HEK293 (cell line): ENCODE measurements around the gene OTOS.

Experiments used
- CTCF ChIA-PET: fragments of 350-600 bp; formaldehyde crosslinking; extraction: SDS; loops from one replicate; lab custom pipeline; 2021; ENCODE audit warnings: antibody characterized with exemption; lab: Yijun Ruan, JAX
- POLR2A ChIA-PET: fragments of 300-600 bp; formaldehyde crosslinking; extraction: SDS; loops from one replicate; lab custom pipeline; 2020; ENCODE audit warnings: antibody characterized with exemption, inconsistent platforms; lab: Yijun Ruan, JAX
- H3K27ac ChIP-seq: fragments of 200-500 bp; sonication (Bioruptor generic); 2 replicates; pipeline ENCODE4 v1.5.1; 2014; ENCODE audit warnings: low read depth, low read length, control low read depth, inconsistent platforms; ENCODE audit errors: extremely low read depth
- H3K36me3 ChIP-seq, 2 experiments: fragments of 200-500 bp in 1 of 2; sonication (Bioruptor generic) in 1 of 2; 1 replicate in 1 of 2; 2 replicates in 1 of 2; pipeline ENCODE4 v1.5.1; 2014 to 2017; ENCODE audit warnings: inconsistent platforms in 2 of 2, low read length in 2 of 2; ENCODE audit not compliant: control insufficient read depth in 2 of 2, insufficient read depth in 1 of 2
- H3K4me1 ChIP-seq: fragments of 200-500 bp; sonication (Bioruptor generic); 2 replicates; pipeline ENCODE4 v1.5.1; 2014; ENCODE audit warnings: mild to moderate bottlenecking, low read length, inconsistent platforms; ENCODE audit not compliant: control insufficient read depth, insufficient read depth
- H3K4me3 ChIP-seq: 2 replicates; pipeline ENCODE4 v1.5.1; 2011; ENCODE audit warnings: low read depth, mild to moderate bottlenecking, control low read depth, low read length, moderate library complexity
- H3K9me3 ChIP-seq: fragments of 200-500 bp; sonication (Bioruptor generic); 2 replicates; pipeline ENCODE4 v1.5.1; 2014; ENCODE audit warnings: low read depth, low read length, inconsistent platforms; ENCODE audit not compliant: control insufficient read depth, insufficient read depth
- HOXC10 ChIP-seq: sonication (generic); formaldehyde crosslinking; IDR thresholded peaks from 2 replicates; pipeline ENCODE4 v1.8.1; 2023; ENCODE audit warnings: mild to moderate bottlenecking, missing genetic modification reagents
- MZF1 ChIP-seq: fragments of 450-650 bp; formaldehyde crosslinking; IDR thresholded peaks from 2 replicates; pipeline ENCODE4 v1.5.1; 2017; ENCODE audit warnings: missing biosample characterization, missing genetic modification characterization, borderline replicate concordance
- REPIN1 ChIP-seq: fragments of 450-650 bp; formaldehyde crosslinking; IDR thresholded peaks from 2 replicates; pipeline ENCODE4 v1.5.1; 2017; ENCODE audit warnings: missing biosample characterization, missing genetic modification characterization, low read depth
- TCF7L2 ChIP-seq: IDR thresholded peaks from 2 replicates; pipeline ENCODE4 v1.6.1; 2011; ENCODE audit warnings: low read depth, mild to moderate bottlenecking, inconsistent platforms, low read length, moderate library complexity, borderline replicate concordance
- YY1 ChIP-seq: fragments of 450-650 bp; formaldehyde crosslinking; IDR thresholded peaks from 2 replicates; pipeline ENCODE4 v1.5.1; 2018; ENCODE audit warnings: missing biosample characterization, missing genetic modification characterization
- ZBTB20 ChIP-seq: fragments of 450-650 bp; formaldehyde crosslinking; IDR thresholded peaks from 2 replicates; pipeline ENCODE4 v1.5.1; 2016; ENCODE audit warnings: missing biosample characterization, missing genetic modification characterization
- ZFP37 ChIP-seq: fragments of 450-650 bp; formaldehyde crosslinking; IDR thresholded peaks from 2 replicates; pipeline ENCODE4 v1.5.1; 2016; ENCODE audit warnings: missing biosample characterization, missing genetic modification characterization
- ZNF114 ChIP-seq: fragments of 450-650 bp; formaldehyde crosslinking; IDR thresholded peaks from 2 replicates; pipeline ENCODE4 v1.5.0; 2017; ENCODE audit warnings: missing biosample characterization, missing genetic modification characterization
- ZNF140 ChIP-seq: fragments of 450-650 bp; formaldehyde crosslinking; IDR thresholded peaks from 2 replicates; pipeline ENCODE4 v1.5.1; 2016; ENCODE audit warnings: missing biosample characterization, missing genetic modification characterization
- ZNF155 ChIP-seq: fragments of 450-650 bp; formaldehyde crosslinking; IDR thresholded peaks from 2 replicates; pipeline ENCODE4 v1.5.1; 2016; ENCODE audit warnings: missing biosample characterization, missing genetic modification characterization
- ZNF202 ChIP-seq: fragments of 450-650 bp; formaldehyde crosslinking; IDR thresholded peaks from 2 replicates; pipeline ENCODE4 v1.5.1; 2016; ENCODE audit warnings: missing biosample characterization, missing genetic modification characterization, borderline replicate concordance
- ZNF302 ChIP-seq: fragments of 450-650 bp; formaldehyde crosslinking; IDR thresholded peaks from 2 replicates; pipeline ENCODE4 v1.5.1; 2016; ENCODE audit warnings: missing biosample characterization, missing genetic modification characterization, low read depth
- ZNF335 ChIP-seq: fragments of 450-650 bp; formaldehyde crosslinking; conservative IDR thresholded peaks from 2 replicates; pipeline ENCODE4 v1.5.1; 2016; ENCODE audit warnings: missing biosample characterization, missing genetic modification characterization
- ZNF366 ChIP-seq: fragments of 450-650 bp; formaldehyde crosslinking; conservative IDR thresholded peaks from 2 replicates; pipeline ENCODE4 v1.5.1; 2016; ENCODE audit warnings: missing biosample characterization, missing genetic modification characterization
- ZNF473 ChIP-seq: fragments of 450-650 bp; formaldehyde crosslinking; IDR thresholded peaks from 2 replicates; pipeline ENCODE4 v1.5.1; 2017; ENCODE audit warnings: missing biosample characterization, missing genetic modification characterization
- ZNF626 ChIP-seq: fragments of 450-650 bp; sonication (Bioruptor Pico); formaldehyde crosslinking; IDR thresholded peaks from 2 replicates; pipeline ENCODE4 v1.5.1; 2018; ENCODE audit warnings: missing biosample characterization, missing genetic modification characterization, inconsistent platforms
- ZNF664 ChIP-seq: fragments of 450-650 bp; formaldehyde crosslinking; IDR thresholded peaks from 2 replicates; pipeline ENCODE4 v1.5.1; 2016; ENCODE audit warnings: missing biosample characterization, missing genetic modification characterization
- ZNF701 ChIP-seq: fragments of 450-650 bp; formaldehyde crosslinking; IDR thresholded peaks from 2 replicates; pipeline ENCODE4 v1.5.1; 2016; ENCODE audit warnings: missing biosample characterization, missing genetic modification characterization
- TF ChIP-seq, protein P1 (sequence below): fragments of 450-650 bp; formaldehyde crosslinking; IDR thresholded peaks from 2 replicates; pipeline ENCODE4 v1.5.1; 2016; ENCODE audit warnings: missing biosample characterization, missing genetic modification characterization, borderline replicate concordance
- TF ChIP-seq, protein P2 (sequence below): fragments of 450-650 bp; formaldehyde crosslinking; IDR thresholded peaks from 2 replicates; pipeline ENCODE4 v1.5.1; 2016; ENCODE audit warnings: missing biosample characterization, missing genetic modification characterization
- TF ChIP-seq, protein P3 (sequence below): fragments of 450-650 bp; formaldehyde crosslinking; IDR thresholded peaks from 2 replicates; pipeline ENCODE4 v1.5.1; 2016; ENCODE audit warnings: missing biosample characterization, missing genetic modification characterization
- TF ChIP-seq, protein P4 (sequence below): fragments of 450-650 bp; formaldehyde crosslinking; IDR thresholded peaks from 2 replicates; pipeline ENCODE4 v1.5.1; 2016; ENCODE audit warnings: missing biosample characterization, missing genetic modification characterization
- TF ChIP-seq, protein P5 (sequence below): fragments of 450-650 bp; formaldehyde crosslinking; IDR thresholded peaks from 2 replicates; pipeline ENCODE4 v1.5.1; 2017; ENCODE audit warnings: missing biosample characterization, missing genetic modification characterization

OTOS gene

DNA sequence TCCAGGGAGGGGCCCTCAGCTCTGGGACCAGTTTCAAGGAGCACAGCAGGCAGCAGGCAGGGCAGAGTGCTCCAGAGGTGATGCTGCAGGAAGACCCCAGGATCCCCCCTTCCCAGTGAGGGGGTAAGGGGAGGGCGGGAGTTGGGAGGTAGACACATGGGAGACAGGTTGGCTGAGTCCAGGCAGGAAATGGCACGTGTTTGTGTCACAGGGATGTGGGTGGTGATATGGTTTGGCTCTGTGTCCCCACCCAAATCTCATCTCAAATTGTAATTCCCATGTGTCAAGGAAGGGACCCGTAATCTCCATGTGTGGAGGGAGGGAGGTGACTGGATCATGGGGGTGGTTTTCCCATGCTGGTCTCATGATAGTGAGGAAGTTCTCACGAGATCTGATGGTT is 25.2 kb upstream of the OTOS start:
- H3K9me3 ChIP-seq: no peaks in the 10 kb centered on the region
- TF ChIP-seq MZF1 (tag by site-specific recombination): no peak
- no peak for TF ChIP-seq ZBTB20 (tag by site-specific recombination)
- TF ChIP-seq ZNF473: no peak
- TF ChIP-seq ZNF114 (tag by site-specific recombination): no peak
- no peak for TF ChIP-seq TCF7L2
- TF ChIP-seq ZNF302 (tag by site-specific recombination): no peak
- TF ChIP-seq ZNF626 (tag by site-specific recombination): no peak
- TF ChIP-seq REPIN1 (tag by site-specific recombination): no peak
- TF ChIP-seq, protein P1, sequence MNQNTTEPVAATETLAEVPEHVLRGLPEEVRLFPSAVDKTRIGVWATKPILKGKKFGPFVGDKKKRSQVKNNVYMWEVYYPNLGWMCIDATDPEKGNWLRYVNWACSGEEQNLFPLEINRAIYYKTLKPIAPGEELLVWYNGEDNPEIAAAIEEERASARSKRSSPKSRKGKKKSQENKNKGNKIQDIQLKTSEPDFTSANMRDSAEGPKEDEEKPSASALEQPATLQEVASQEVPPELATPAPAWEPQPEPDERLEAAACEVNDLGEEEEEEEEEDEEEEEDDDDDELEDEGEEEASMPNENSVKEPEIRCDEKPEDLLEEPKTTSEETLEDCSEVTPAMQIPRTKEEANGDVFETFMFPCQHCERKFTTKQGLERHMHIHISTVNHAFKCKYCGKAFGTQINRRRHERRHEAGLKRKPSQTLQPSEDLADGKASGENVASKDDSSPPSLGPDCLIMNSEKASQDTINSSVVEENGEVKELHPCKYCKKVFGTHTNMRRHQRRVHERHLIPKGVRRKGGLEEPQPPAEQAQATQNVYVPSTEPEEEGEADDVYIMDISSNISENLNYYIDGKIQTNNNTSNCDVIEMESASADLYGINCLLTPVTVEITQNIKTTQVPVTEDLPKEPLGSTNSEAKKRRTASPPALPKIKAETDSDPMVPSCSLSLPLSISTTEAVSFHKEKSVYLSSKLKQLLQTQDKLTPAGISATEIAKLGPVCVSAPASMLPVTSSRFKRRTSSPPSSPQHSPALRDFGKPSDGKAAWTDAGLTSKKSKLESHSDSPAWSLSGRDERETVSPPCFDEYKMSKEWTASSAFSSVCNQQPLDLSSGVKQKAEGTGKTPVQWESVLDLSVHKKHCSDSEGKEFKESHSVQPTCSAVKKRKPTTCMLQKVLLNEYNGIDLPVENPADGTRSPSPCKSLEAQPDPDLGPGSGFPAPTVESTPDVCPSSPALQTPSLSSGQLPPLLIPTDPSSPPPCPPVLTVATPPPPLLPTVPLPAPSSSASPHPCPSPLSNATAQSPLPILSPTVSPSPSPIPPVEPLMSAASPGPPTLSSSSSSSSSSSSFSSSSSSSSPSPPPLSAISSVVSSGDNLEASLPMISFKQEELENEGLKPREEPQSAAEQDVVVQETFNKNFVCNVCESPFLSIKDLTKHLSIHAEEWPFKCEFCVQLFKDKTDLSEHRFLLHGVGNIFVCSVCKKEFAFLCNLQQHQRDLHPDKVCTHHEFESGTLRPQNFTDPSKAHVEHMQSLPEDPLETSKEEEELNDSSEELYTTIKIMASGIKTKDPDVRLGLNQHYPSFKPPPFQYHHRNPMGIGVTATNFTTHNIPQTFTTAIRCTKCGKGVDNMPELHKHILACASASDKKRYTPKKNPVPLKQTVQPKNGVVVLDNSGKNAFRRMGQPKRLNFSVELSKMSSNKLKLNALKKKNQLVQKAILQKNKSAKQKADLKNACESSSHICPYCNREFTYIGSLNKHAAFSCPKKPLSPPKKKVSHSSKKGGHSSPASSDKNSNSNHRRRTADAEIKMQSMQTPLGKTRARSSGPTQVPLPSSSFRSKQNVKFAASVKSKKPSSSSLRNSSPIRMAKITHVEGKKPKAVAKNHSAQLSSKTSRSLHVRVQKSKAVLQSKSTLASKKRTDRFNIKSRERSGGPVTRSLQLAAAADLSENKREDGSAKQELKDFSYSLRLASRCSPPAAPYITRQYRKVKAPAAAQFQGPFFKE: no peak
- TF ChIP-seq, protein P2, sequence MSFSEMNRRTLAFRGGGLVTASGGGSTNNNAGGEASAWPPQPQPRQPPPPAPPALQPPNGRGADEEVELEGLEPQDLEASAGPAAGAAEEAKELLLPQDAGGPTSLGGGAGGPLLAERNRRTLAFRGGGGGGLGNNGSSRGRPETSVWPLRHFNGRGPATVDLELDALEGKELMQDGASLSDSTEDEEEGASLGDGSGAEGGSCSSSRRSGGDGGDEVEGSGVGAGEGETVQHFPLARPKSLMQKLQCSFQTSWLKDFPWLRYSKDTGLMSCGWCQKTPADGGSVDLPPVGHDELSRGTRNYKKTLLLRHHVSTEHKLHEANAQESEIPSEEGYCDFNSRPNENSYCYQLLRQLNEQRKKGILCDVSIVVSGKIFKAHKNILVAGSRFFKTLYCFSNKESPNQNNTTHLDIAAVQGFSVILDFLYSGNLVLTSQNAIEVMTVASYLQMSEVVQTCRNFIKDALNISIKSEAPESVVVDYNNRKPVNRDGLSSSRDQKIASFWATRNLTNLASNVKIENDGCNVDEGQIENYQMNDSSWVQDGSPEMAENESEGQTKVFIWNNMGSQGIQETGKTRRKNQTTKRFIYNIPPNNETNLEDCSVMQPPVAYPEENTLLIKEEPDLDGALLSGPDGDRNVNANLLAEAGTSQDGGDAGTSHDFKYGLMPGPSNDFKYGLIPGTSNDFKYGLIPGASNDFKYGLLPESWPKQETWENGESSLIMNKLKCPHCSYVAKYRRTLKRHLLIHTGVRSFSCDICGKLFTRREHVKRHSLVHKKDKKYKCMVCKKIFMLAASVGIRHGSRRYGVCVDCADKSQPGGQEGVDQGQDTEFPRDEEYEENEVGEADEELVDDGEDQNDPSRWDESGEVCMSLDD (tag by site-specific recombination): no peak
- no peak for TF ChIP-seq ZNF701 (tag by site-specific recombination)
- H3K36me3 ChIP-seq: no peaks in the 10 kb centered on the region
- H3K4me1 ChIP-seq: peaks cover 5% of the 10 kb centered on the region
- POLR2A ChIA-PET: no interaction called here
- H3K4me3 ChIP-seq: no peak overlapping the region
- H3K27ac ChIP-seq: no peak overlapping the region
- CTCF ChIA-PET: no interaction called here

DNA sequence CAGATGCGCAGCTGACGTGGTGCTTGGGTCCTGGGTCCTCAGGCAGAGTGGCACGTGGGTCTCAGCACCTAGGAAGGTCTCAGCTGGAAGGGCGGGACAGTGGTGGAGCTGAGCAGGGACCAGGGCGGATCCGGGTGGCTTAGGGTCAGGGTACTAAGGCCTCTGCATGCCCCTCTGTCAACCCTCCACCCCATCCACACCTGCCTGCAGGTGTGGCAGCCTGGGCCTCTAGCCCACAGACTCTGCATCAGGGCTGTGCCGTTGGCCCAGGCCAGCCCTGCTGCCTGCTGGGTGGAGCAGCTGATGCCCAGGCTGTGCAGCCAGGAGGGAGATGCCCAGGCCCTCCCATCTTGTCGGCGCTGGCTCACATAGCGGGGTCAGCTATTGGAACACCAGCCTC is 24.6 kb upstream of the OTOS start:
- no peaks in the 10 kb centered on the region for H3K9me3 ChIP-seq
- H3K4me3 ChIP-seq: no peak overlapping the region
- ChIA-PET CTCF (no interaction called here), POLR2A (interaction anchor here (0.5 kb wide), 1 partner anchor 139 kb away, joined by 3 read pairs; no protein-coding TSS in a partner anchor)
- H3K36me3 ChIP-seq: no peaks in the 10 kb centered on the region
- no peak overlapping the region for H3K27ac ChIP-seq
- H3K4me1 ChIP-seq: peaks cover under 1% of the 10 kb centered on the region; the same call in 1 of the 2 replicates
- TF ChIP-seq ZFP37 (tag by site-specific recombination) (no peak), ZNF140 (tag by site-specific recombination) (no peak), ZNF335 (tag by site-specific recombination) (no peak), ZNF202 (tag by site-specific recombination) (no peak), YY1 (tag by site-specific recombination) (no peak), ZNF664 (no peak), ZNF155 (tag by site-specific recombination) (no peak), HOXC10 (CRISPR knock-in tag) (no peak), ZNF366 (no peak)
- TF ChIP-seq, protein P3, sequence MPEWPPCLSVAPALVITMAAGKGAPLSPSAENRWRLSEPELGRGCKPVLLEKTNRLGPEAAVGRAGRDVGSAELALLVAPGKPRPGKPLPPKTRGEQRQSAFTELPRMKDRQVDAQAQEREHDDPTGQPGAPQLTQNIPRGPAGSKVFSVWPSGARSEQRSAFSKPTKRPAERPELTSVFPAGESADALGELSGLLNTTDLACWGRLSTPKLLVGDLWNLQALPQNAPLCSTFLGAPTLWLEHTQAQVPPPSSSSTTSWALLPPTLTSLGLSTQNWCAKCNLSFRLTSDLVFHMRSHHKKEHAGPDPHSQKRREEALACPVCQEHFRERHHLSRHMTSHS: no peak
- TF ChIP-seq, protein P4, sequence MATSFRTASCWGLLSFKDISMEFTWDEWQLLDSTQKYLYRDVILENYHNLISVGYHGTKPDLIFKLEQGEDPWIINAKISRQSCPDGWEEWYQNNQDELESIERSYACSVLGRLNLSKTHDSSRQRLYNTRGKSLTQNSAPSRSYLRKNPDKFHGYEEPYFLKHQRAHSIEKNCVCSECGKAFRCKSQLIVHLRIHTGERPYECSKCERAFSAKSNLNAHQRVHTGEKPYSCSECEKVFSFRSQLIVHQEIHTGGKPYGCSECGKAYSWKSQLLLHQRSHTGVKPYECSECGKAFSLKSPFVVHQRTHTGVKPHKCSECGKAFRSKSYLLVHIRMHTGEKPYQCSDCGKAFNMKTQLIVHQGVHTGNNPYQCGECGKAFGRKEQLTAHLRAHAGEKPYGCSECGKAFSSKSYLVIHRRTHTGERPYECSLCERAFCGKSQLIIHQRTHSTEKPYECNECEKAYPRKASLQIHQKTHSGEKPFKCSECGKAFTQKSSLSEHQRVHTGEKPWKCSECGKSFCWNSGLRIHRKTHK (tag by site-specific recombination): no peak
- TF ChIP-seq, protein P5, sequence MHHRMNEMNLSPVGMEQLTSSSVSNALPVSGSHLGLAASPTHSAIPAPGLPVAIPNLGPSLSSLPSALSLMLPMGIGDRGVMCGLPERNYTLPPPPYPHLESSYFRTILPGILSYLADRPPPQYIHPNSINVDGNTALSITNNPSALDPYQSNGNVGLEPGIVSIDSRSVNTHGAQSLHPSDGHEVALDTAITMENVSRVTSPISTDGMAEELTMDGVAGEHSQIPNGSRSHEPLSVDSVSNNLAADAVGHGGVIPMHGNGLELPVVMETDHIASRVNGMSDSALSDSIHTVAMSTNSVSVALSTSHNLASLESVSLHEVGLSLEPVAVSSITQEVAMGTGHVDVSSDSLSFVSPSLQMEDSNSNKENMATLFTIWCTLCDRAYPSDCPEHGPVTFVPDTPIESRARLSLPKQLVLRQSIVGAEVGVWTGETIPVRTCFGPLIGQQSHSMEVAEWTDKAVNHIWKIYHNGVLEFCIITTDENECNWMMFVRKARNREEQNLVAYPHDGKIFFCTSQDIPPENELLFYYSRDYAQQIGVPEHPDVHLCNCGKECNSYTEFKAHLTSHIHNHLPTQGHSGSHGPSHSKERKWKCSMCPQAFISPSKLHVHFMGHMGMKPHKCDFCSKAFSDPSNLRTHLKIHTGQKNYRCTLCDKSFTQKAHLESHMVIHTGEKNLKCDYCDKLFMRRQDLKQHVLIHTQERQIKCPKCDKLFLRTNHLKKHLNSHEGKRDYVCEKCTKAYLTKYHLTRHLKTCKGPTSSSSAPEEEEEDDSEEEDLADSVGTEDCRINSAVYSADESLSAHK (tag by site-specific recombination): no peak
